ENCODE measurements around the gene DENND6A. TPM values are rescaled to one million over a fixed set of nuclear protein-coding genes. Genes with fewer than 3 reads are reported as not detected.
A peak's percentile ranks its signal among the peaks of the same experiment; 100 is the strongest.

DENND6A gene
- total RNA-seq, 2 donors from 2014 or later = 34.0 to 42.0 TPM

DNA sequence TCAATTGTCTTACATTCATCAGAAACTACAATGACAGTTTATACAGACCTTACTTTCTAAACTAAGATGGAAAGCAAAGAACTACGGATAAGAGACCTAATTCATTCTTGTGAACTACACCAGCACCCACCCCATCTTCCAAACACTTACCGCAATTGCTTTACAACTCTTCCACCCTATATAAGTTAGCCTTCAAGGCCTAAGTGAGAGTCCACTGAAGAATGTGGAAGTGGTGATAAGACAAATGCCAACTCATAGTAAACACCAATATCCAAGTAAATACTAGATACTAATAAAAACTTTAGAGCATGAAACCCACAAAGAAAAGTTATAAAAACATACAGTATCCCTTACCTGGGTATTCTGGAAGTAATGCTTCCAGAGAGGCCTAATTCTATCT, 109.3 kb downstream of the DENND6A start:
- Histone ChIP-seq H3K4me3 (no peak overlapping the region), H3K4me1 (ENCODE audit: control insufficient read depth in 1 of 2, low read depth in 2 of 2) (peaks cover 27 to 33% of the 10 kb centered on the region in 2 donors), H3K9me3 (no peaks in the 10 kb centered on the region), H3K36me3 (peaks cover 26% of the 10 kb centered on the region), H3K27me3 (replicated peaks; ENCODE audit: insufficient read depth) (no peaks in the 10 kb centered on the region), H3K27ac (no peak overlapping the region)
- no peak for DNase-seq (ENCODE audit: low spot score)
- TF ChIP-seq, protein P1, sequence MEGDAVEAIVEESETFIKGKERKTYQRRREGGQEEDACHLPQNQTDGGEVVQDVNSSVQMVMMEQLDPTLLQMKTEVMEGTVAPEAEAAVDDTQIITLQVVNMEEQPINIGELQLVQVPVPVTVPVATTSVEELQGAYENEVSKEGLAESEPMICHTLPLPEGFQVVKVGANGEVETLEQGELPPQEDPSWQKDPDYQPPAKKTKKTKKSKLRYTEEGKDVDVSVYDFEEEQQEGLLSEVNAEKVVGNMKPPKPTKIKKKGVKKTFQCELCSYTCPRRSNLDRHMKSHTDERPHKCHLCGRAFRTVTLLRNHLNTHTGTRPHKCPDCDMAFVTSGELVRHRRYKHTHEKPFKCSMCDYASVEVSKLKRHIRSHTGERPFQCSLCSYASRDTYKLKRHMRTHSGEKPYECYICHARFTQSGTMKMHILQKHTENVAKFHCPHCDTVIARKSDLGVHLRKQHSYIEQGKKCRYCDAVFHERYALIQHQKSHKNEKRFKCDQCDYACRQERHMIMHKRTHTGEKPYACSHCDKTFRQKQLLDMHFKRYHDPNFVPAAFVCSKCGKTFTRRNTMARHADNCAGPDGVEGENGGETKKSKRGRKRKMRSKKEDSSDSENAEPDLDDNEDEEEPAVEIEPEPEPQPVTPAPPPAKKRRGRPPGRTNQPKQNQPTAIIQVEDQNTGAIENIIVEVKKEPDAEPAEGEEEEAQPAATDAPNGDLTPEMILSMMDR (IDR thresholded peaks at IDR 0.05) = no peak
- ATAC-seq (ENCODE audit: insufficient number of reproducible peaks, low FRiP score, low read depth) = no peak

DNA sequence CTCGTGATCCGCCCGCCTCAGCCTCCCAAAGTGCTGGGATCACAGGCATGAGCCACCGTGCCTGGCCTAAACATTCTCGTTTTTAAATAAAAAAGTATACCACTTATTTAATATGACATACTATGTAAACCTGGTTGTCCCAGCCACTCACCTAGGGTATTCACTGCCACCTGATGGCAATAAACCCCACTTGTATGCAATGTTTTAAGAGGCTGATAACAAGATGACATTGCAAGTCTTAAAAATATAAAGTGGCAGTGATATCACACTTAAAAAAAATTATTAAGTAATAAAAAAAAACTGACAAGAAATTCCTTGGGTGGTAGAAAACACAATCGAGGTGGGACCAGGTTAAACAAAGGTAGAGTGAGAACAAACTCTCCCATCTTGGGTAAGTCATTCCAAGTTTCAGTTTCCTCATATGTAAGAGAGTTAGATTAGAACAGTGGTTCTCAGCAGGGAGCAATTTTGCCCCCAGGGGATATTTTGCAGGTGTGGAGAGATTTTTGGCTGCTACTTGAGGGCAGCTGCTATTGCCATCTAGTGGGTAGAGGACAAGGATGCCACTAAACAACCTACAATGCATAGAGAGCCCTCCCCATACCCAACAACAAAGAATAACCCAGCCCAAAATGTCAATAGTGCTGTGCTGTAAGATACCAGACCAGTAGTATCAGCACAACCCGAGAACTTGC, 110.3 kb downstream of the DENND6A start:
- Histone ChIP-seq H3K27me3 (replicated peaks; ENCODE audit: insufficient read depth) (no peaks in the 10 kb centered on the region), H3K4me3 (no peak overlapping the region), H3K27ac (no peak overlapping the region), H3K9me3 (no peaks in the 10 kb centered on the region), H3K4me1 (ENCODE audit: control insufficient read depth in 1 of 2, low read depth in 2 of 2) (peaks cover 24 to 29% of the 10 kb centered on the region in 2 donors), H3K36me3 (peaks cover 27% of the 10 kb centered on the region)
- DNase-seq (ENCODE audit: low spot score) = no peak
- ATAC-seq (ENCODE audit: insufficient number of reproducible peaks, low FRiP score, low read depth) = no peak
- TF ChIP-seq, protein P1 (IDR thresholded peaks at IDR 0.05) = no peak

- Histone ChIP-seq H3K4me1 (ENCODE audit: control insufficient read depth in 1 of 2, low read depth in 2 of 2) (peaks cover 8 to 21% of the 10 kb centered on the region in 2 donors), H3K9me3 (no peaks in the 10 kb centered on the region), H3K4me3 (no peak overlapping the region), H3K27me3 (replicated peaks; ENCODE audit: insufficient read depth) (no peaks in the 10 kb centered on the region), H3K36me3 (peaks cover 47% of the 10 kb centered on the region), H3K27ac (no peak overlapping the region)
- no peak for DNase-seq (ENCODE audit: low spot score)
- no peak for ATAC-seq (ENCODE audit: insufficient number of reproducible peaks, low FRiP score, low read depth)
- TF ChIP-seq, protein P1 (IDR thresholded peaks at IDR 0.05) = no peak
Measured at GRCh38 chr3:57577801-57578200, 115.1 kb downstream of the DENND6A start.

DNA sequence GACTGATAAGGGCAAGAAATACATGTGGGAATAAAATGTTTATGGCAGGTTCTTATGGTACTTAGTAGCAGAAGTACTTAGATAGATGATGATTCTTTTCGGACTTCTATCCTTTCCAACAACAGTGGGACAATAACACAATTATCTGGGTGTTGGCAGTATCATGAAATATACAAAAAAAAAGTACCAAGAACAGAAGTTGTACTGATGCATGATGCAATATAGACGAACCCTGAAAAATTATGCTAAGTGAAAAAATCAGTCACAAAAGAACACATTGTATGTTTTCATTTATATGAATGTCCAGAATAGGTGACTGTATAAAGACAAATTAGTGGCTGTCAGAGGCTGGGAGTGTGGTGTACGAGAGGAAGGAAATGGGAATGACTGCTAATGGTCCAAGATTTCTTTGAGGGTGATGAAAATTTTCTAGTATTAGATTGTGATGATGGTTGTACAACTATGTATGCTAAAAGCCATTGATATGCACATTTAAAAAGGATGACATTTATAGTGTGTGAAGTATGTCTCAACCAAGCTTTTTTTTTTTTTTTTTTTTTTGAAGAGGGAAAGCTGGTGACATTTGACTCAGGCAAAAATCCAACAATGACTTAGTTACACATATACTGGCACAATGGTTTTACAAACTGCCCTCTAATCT, 116.8 kb downstream of the DENND6A start:
- H3K36me3 ChIP-seq = peaks cover 48% of the 10 kb centered on the region

More for the DNA sequence above, 116.8 kb downstream of the DENND6A start:
- TF ChIP-seq, protein P1 (IDR thresholded peaks at IDR 0.05) = no peak
- Histone ChIP-seq H3K9me3 (no peaks in the 10 kb centered on the region), H3K27ac (peak overlapping the region in 1 of 2 donors; percentile 47), H3K4me1 (ENCODE audit: control insufficient read depth in 1 of 2, low read depth in 2 of 2) (peaks cover 8 to 19% of the 10 kb centered on the region in 2 donors), H3K4me3 (no peak overlapping the region), H3K27me3 (replicated peaks; ENCODE audit: insufficient read depth) (no peaks in the 10 kb centered on the region)
- DNase-seq (ENCODE audit: low spot score) (no peak), ATAC-seq (ENCODE audit: insufficient number of reproducible peaks, low FRiP score, low read depth) (no peak)

Other genes with a start within 250 kb of the DENND6A start
- gene DNAH12, start 148.7 kb downstream of the DENND6A start, total RNA-seq = under 1 TPM; 0.14 to 0.95 TPM
- 10 to 100 TPM; 20.6 to 38.7 TPM for gene PDE12, start 136.8 kb downstream of the DENND6A start, total RNA-seq
- gene ARF4, start 95.7 kb downstream of the DENND6A start, total RNA-seq = 100 to 1,000 TPM; 136 to 139 TPM
- gene SLMAP, start 63.2 kb upstream of the DENND6A start, total RNA-seq = 100 to 1,000 TPM; 221 to 239 TPM